ENCODE data around the gene FAM83B. TPM values are rescaled to one million over a fixed set of nuclear protein-coding genes. Genes with fewer than 3 reads are reported as not detected.
"Not testable (repeated sequence)": the region's sequence is repeated elsewhere in the genome, so short reads cannot be mapped to it uniquely, and the experiment has no call there.

Gene FAM83B
- polyA plus RNA-seq, 1 of the 3 experiments (the other 2 are of a cell fraction), result not detected

DNA sequence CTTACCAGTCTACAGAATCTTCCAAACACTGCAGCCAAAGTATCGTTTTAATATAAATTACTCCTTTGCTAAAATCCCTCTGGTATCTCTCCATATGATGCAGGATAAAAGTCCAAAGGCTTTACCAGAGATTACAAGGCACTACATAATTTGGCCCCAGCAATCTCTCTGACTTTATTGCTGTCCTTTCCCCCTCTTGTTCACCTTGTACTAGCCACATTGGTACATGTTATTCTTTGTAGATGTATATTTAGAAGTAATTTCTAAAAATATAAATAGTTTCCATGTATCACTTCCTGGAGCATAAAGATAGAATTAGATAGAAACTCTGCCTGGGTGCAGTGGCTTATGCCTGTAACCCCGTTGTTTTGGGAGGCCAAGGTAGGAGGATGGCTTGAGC lies 28.7 kb upstream of the FAM83B start:
- no peak for DNase-seq
- no peaks in the 10 kb centered on the region for H3K9me2 ChIP-seq
- no peaks in the 10 kb centered on the region for H3K79me2 ChIP-seq (ENCODE audit: insufficient read depth)
- H3K36me3 ChIP-seq (replicated peaks in 1 of 2; ENCODE audit: control insufficient read depth in 1 of 2, insufficient read depth in 2 of 2, low read length in 1 of 2), result no peaks in the 10 kb centered on the region
- ChIA-PET CTCF (no interaction called here), POLR2A (no interaction called here)
- H3K27ac ChIP-seq (ENCODE audit: low read depth in 2 of 2, low read length in 1 of 2), result no peak overlapping the region
- no peak overlapping the region for H3K4me3 ChIP-seq (ENCODE audit: low read depth in 2 of 2, low read length in 1 of 2)
- H3K4me2 ChIP-seq, result no peak overlapping the region
- no peaks in the 10 kb centered on the region for H3K4me1 ChIP-seq (ENCODE audit: control insufficient read depth in 1 of 2, insufficient read depth in 2 of 2, low read depth in 1 of 2, low read length in 1 of 2)
- H3K9ac ChIP-seq, result no peak overlapping the region
- H3K9me3 ChIP-seq, result no peaks in the 10 kb centered on the region
- no peak overlapping the region for H2AFZ ChIP-seq (ENCODE audit: low read depth)
- H3F3A ChIP-seq (replicated peaks; ENCODE audit: insufficient read depth), result no peaks in the 10 kb centered on the region
- TF ChIP-seq NFIC (IDR thresholded peaks at IDR 0.05; ENCODE audit: borderline replicate concordance) (no peak), POLR2AphosphoS5 (IDR thresholded peaks at IDR 0.05; ENCODE audit: low read depth, low read length) (no peak), RAD21 (IDR thresholded peaks at IDR 0.05; ENCODE audit: low read length) (no peak), FOSL2 (IDR thresholded peaks at IDR 0.05; ENCODE audit: borderline replicate concordance, low read depth) (no peak), SIN3A (IDR thresholded peaks at IDR 0.05; ENCODE audit: borderline replicate concordance, low read depth, low read length) (no peak), TCF12 (IDR thresholded peaks at IDR 0.05) (no peak)
- TF ChIP-seq, protein P1, sequence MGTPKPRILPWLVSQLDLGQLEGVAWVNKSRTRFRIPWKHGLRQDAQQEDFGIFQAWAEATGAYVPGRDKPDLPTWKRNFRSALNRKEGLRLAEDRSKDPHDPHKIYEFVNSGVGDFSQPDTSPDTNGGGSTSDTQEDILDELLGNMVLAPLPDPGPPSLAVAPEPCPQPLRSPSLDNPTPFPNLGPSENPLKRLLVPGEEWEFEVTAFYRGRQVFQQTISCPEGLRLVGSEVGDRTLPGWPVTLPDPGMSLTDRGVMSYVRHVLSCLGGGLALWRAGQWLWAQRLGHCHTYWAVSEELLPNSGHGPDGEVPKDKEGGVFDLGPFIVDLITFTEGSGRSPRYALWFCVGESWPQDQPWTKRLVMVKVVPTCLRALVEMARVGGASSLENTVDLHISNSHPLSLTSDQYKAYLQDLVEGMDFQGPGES (IDR thresholded peaks at IDR 0.05; ENCODE audit: low read depth, low read length), result no peak
- TF ChIP-seq, protein P2, sequence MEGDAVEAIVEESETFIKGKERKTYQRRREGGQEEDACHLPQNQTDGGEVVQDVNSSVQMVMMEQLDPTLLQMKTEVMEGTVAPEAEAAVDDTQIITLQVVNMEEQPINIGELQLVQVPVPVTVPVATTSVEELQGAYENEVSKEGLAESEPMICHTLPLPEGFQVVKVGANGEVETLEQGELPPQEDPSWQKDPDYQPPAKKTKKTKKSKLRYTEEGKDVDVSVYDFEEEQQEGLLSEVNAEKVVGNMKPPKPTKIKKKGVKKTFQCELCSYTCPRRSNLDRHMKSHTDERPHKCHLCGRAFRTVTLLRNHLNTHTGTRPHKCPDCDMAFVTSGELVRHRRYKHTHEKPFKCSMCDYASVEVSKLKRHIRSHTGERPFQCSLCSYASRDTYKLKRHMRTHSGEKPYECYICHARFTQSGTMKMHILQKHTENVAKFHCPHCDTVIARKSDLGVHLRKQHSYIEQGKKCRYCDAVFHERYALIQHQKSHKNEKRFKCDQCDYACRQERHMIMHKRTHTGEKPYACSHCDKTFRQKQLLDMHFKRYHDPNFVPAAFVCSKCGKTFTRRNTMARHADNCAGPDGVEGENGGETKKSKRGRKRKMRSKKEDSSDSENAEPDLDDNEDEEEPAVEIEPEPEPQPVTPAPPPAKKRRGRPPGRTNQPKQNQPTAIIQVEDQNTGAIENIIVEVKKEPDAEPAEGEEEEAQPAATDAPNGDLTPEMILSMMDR (IDR thresholded peaks at IDR 0.05), result no peak
- no peaks in the 10 kb centered on the region for H3K27me3 ChIP-seq (ENCODE audit: insufficient read depth)
- 0% methylated on average over 2 of the region's 2 CpGs for WGBS (ENCODE audit: low lambda C conversion rate)
- no peaks in the 10 kb centered on the region for H4K20me1 ChIP-seq (ENCODE audit: insufficient read depth)

DNA sequence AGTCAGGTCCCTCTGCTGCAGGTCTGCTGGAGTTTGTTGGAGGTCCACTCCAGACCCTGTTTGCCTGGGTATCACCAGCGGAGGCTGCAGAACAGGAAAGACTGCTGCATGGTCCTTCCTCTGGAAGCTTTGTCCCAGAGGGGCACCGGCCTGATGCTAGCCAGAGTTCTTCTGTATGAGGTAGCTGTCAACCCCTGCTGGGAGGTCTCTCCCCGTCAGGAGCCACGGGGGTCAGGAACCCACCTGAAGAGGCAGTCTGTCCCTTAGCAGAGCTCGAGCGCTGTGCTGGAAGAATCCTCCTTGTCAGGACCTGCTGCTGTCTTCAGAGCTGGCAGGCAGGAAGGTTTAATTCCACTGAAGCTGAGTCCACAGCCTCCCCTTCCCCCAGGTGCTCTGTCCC lies 22.3 kb upstream of the FAM83B start:
- not testable (repeated sequence) for H3K27ac ChIP-seq (ENCODE audit: low read depth in 2 of 2, low read length in 1 of 2); H3K4me1 ChIP-seq (ENCODE audit: control insufficient read depth in 1 of 2, insufficient read depth in 2 of 2, low read depth in 1 of 2, low read length in 1 of 2)

DNA sequence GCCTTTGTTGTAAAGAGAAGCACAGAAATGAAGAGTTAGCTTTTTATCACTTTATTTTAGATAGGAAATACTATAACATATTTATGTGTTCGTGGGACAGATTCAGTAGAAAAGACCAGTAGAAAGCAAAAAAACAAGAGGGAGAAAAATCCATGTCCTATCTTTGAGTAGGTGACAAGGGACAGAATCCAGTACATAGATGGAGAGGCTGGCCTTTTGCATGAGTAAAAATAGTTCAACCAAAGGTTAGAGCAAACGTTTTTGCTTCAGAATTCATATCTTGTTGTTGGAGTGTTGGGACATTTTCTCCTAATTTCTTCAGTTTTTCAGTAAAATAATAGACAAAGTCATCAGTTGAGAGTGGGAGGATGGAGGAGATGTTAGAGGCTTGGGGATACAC lies 19.6 kb upstream of the FAM83B start:
- no peak for DNase-seq
- no peaks in the 10 kb centered on the region for H3K79me2 ChIP-seq (ENCODE audit: insufficient read depth)
- H3K9me3 ChIP-seq, result no peaks in the 10 kb centered on the region
- H3K4me2 ChIP-seq, result no peak overlapping the region
- POLR2A ChIA-PET, result no interaction called here
- no peaks in the 10 kb centered on the region for H3K36me3 ChIP-seq (replicated peaks in 1 of 2; ENCODE audit: control insufficient read depth in 1 of 2, insufficient read depth in 2 of 2, low read length in 1 of 2)
- H3K27me3 ChIP-seq (ENCODE audit: insufficient read depth), result no peaks in the 10 kb centered on the region
- no peaks in the 10 kb centered on the region for H4K20me1 ChIP-seq (ENCODE audit: insufficient read depth)
- no peak overlapping the region for H2AFZ ChIP-seq (ENCODE audit: low read depth)
- H3K27ac ChIP-seq (ENCODE audit: low read depth in 2 of 2, low read length in 1 of 2), result no peak overlapping the region
- WGBS (ENCODE audit: low lambda C conversion rate), result 0% methylated on average over 2 of the region's 2 CpGs
- no peak overlapping the region for H3K4me3 ChIP-seq (ENCODE audit: low read depth in 2 of 2, low read length in 1 of 2)
- no peaks in the 10 kb centered on the region for H3K4me1 ChIP-seq (ENCODE audit: control insufficient read depth in 1 of 2, insufficient read depth in 2 of 2, low read depth in 1 of 2, low read length in 1 of 2)
- H3K9ac ChIP-seq, result no peak overlapping the region
- CTCF ChIA-PET, result no interaction called here
- no peaks in the 10 kb centered on the region for H3F3A ChIP-seq (replicated peaks; ENCODE audit: insufficient read depth)
- no peaks in the 10 kb centered on the region for H3K9me2 ChIP-seq
- TF ChIP-seq, protein P3, sequence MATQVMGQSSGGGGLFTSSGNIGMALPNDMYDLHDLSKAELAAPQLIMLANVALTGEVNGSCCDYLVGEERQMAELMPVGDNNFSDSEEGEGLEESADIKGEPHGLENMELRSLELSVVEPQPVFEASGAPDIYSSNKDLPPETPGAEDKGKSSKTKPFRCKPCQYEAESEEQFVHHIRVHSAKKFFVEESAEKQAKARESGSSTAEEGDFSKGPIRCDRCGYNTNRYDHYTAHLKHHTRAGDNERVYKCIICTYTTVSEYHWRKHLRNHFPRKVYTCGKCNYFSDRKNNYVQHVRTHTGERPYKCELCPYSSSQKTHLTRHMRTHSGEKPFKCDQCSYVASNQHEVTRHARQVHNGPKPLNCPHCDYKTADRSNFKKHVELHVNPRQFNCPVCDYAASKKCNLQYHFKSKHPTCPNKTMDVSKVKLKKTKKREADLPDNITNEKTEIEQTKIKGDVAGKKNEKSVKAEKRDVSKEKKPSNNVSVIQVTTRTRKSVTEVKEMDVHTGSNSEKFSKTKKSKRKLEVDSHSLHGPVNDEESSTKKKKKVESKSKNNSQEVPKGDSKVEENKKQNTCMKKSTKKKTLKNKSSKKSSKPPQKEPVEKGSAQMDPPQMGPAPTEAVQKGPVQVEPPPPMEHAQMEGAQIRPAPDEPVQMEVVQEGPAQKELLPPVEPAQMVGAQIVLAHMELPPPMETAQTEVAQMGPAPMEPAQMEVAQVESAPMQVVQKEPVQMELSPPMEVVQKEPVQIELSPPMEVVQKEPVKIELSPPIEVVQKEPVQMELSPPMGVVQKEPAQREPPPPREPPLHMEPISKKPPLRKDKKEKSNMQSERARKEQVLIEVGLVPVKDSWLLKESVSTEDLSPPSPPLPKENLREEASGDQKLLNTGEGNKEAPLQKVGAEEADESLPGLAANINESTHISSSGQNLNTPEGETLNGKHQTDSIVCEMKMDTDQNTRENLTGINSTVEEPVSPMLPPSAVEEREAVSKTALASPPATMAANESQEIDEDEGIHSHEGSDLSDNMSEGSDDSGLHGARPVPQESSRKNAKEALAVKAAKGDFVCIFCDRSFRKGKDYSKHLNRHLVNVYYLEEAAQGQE (IDR thresholded peaks at IDR 0.05; ENCODE audit: low read depth, low read length), result no peak
- TF ChIP-seq JUND (IDR thresholded peaks at IDR 0.05), result no peak
- TF ChIP-seq EZH2phosphoT487 (IDR thresholded peaks at IDR 0.05; ENCODE audit: borderline replicate concordance, low read depth), result no peak
- TF ChIP-seq, protein P1 (IDR thresholded peaks at IDR 0.05; ENCODE audit: low read depth, low read length), result no peak
- TF ChIP-seq MEF2A (IDR thresholded peaks at IDR 0.05; ENCODE audit: borderline replicate concordance, low read depth), result no peak
- no peak for TF ChIP-seq TEAD4 (IDR thresholded peaks at IDR 0.05; ENCODE audit: borderline replicate concordance, insufficient read depth)

More for the DNA sequence above, 22.3 kb upstream of the FAM83B start:
- H3K27me3 ChIP-seq (ENCODE audit: insufficient read depth); H3K4me3 ChIP-seq (ENCODE audit: low read depth in 2 of 2, low read length in 1 of 2); CTCF ChIA-PET; H2AFZ ChIP-seq (ENCODE audit: low read depth); H3K9ac ChIP-seq; H3F3A ChIP-seq (replicated peaks; ENCODE audit: insufficient read depth); H4K20me1 ChIP-seq (ENCODE audit: insufficient read depth); DNase-seq; H3K4me2 ChIP-seq; H3K36me3 ChIP-seq (replicated peaks in 1 of 2; ENCODE audit: control insufficient read depth in 1 of 2, insufficient read depth in 2 of 2, low read length in 1 of 2); H3K79me2 ChIP-seq (ENCODE audit: insufficient read depth); H3K9me2 ChIP-seq; H3K9me3 ChIP-seq; POLR2A ChIA-PET: not testable (repeated sequence)
- WGBS (ENCODE audit: low lambda C conversion rate), result 0% methylated on average over 6 of the region's 6 CpGs

All from SK-N-SH (cell line).